Activated CD8-positive, alpha-beta T cell treated with anti-CD3 and anti-CD28 coated beads for 36 hours (primary cell): ENCODE measurements around the gene TRAPPC8. TPM values are rescaled to one million over a fixed set of nuclear protein-coding genes. Genes with fewer than 3 reads are reported as not detected.
"Not testable (repeated sequence)": the region's sequence is repeated elsewhere in the genome, so short reads cannot be mapped to it uniquely, and the experiment has no call there.

Experiments
- ATAC-seq: fragments of 200-7000 bp; cut with Tn5 transposase; one replicate; pipeline ENCODE4 v1.10.0; 2021; ENCODE audit warnings: mild to moderate bottlenecking, moderate library complexity
- CTCF ChIA-PET: fragments of 350-600 bp; sonication (Branson Sonifier 250); formaldehyde crosslinking; loops from one replicate; lab custom pipeline; 2021; ENCODE audit warnings: antibody characterized with exemption; lab: Charles Lee
- POLR2A ChIA-PET: fragments of 350-600 bp; sonication (Branson Sonifier 250); formaldehyde crosslinking; loops from one replicate; lab custom pipeline; 2021; ENCODE audit warnings: antibody characterized with exemption; lab: Charles Lee
- DNase-seq: peaks from one replicate; pipeline ENCODE4 v3.0.0-alpha.2; 2020
- H3K27ac Mint-ChIP-seq: one replicate; pipeline ENCODE4 v1.8.0; 2021; ENCODE audit warnings: mild to moderate bottlenecking, mixed read lengths
- H3K27me3 Mint-ChIP-seq: one replicate; pipeline ENCODE4 v1.8.0; 2021; ENCODE audit warnings: mixed read lengths
- H3K36me3 Mint-ChIP-seq: one replicate; pipeline ENCODE4 v1.8.0; 2021; ENCODE audit warnings: low read depth, mixed read lengths
- H3K4me1 Mint-ChIP-seq: one replicate; pipeline ENCODE4 v1.8.0; 2021; ENCODE audit warnings: low read depth, mixed read lengths
- H3K4me3 Mint-ChIP-seq: one replicate; pipeline ENCODE4 v1.8.0; 2021; ENCODE audit warnings: mild to moderate bottlenecking, moderate library complexity, mixed read lengths
- H3K9me3 Mint-ChIP-seq: one replicate; pipeline ENCODE4 v1.8.0; 2021; ENCODE audit warnings: mixed read lengths
- intact Hi-C: fragments of 100-400 bp; cut with micrococcal nuclease; formaldehyde crosslinking; loops from one replicate; pipeline ENCODE4 v1.10.0; 2022
- total RNA-seq, 2 experiments: library from RNA; stranded (reverse); gene quantifications; one replicate each; pipeline ENCODE4 v1.2.3, GENCODE V29; 2021
- TF ChIP-seq, protein P1 (sequence below): fragments of 200-600 bp; IDR thresholded peaks from one replicate; pipeline ENCODE4 v1.8.0; 2022; ENCODE audit warnings: antibody characterized with exemption, mild to moderate bottlenecking

TRAPPC8 gene
- total RNA-seq, 2 experiments from 2014 or later = 26.1 to 29.6 TPM

DNA sequence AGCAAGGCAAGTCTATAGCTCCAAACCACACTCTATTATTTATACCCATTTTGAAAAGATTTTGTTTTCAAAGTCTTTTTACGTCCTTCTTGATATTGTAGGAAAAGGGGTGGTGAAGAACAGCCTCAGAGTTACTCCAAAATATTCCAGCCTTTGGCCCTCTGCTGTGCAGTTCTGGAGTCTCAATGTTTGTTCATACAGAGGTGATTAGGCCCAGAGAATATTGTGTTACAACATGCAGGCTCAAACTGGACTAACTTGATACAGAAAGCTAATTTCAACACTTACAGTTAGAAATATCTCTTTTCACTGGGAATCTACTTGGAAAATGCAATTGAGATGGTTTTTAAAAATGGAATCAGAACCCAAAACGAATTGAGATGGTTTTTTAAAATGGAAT lies 141.8 kb downstream of the TRAPPC8 start:
- CTCF ChIA-PET = no interaction called here
- H3K9me3 Mint-ChIP-seq = no peaks in the 10 kb centered on the region
- POLR2A ChIA-PET = no interaction called here

DNA sequence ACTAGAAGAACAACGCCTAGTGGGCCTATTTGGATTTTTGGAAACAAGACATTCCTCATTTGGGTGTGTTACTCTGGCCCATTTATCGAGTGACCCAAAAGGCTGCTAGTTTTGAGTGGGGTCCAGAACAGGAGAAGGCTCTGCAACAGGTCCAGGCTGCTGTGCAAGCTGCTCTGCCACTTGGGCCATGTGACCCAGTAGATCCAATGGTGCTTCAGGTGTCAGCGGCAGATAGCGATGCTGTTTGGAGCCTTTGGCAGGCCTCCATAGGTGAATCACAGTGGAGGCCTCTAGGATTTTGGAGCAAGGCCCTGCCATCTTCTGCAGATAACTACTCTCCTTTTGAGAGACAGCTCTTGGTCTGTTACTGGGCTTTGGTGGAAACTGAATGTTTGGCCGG lies 143.7 kb downstream of the TRAPPC8 start:
- H3K36me3 Mint-ChIP-seq, H3K4me3 Mint-ChIP-seq, POLR2A ChIA-PET, DNase-seq, ATAC-seq, intact Hi-C loops, H3K27me3 Mint-ChIP-seq, H3K4me1 Mint-ChIP-seq, H3K9me3 Mint-ChIP-seq, CTCF ChIA-PET, H3K27ac Mint-ChIP-seq: not testable (repeated sequence)

More for the DNA sequence above, 141.8 kb downstream of the TRAPPC8 start:
- H3K4me1 Mint-ChIP-seq = no peaks in the 10 kb centered on the region
- intact Hi-C loops = no loop called here
- no peak overlapping the region for H3K4me3 Mint-ChIP-seq
- TF ChIP-seq, protein P1, sequence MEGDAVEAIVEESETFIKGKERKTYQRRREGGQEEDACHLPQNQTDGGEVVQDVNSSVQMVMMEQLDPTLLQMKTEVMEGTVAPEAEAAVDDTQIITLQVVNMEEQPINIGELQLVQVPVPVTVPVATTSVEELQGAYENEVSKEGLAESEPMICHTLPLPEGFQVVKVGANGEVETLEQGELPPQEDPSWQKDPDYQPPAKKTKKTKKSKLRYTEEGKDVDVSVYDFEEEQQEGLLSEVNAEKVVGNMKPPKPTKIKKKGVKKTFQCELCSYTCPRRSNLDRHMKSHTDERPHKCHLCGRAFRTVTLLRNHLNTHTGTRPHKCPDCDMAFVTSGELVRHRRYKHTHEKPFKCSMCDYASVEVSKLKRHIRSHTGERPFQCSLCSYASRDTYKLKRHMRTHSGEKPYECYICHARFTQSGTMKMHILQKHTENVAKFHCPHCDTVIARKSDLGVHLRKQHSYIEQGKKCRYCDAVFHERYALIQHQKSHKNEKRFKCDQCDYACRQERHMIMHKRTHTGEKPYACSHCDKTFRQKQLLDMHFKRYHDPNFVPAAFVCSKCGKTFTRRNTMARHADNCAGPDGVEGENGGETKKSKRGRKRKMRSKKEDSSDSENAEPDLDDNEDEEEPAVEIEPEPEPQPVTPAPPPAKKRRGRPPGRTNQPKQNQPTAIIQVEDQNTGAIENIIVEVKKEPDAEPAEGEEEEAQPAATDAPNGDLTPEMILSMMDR = no peak
- DNase-seq (no peak), ATAC-seq (no peak)
- no peaks in the 10 kb centered on the region for H3K36me3 Mint-ChIP-seq
- H3K27ac Mint-ChIP-seq = no peak overlapping the region
- no peaks in the 10 kb centered on the region for H3K27me3 Mint-ChIP-seq

DNA sequence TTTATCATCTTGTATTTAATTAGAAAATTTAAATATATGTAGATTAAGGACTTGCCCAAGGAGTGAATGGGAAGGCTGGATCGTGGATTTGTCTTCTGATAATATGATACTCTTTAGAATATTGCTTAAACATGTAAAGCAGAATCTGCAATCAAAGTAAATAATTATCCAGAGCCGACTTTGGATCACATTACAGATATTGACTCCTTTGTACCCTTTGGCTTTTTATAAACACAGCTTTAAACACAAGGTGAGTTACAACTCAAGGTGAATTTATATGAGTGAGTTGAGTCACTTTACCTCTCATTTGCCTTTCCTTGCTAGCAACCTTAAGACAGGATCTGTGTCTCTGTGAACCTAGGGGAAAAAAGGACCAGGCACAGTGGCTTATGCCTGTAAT lies 144.5 kb downstream of the TRAPPC8 start:
- ChIA-PET CTCF (no interaction called here), POLR2A (no interaction called here)
- no peak for ATAC-seq
- H3K27ac Mint-ChIP-seq = no peak overlapping the region
- intact Hi-C loops = no loop called here
- no peaks in the 10 kb centered on the region for H3K9me3 Mint-ChIP-seq
- H3K4me1 Mint-ChIP-seq = no peaks in the 10 kb centered on the region
- no peaks in the 10 kb centered on the region for H3K36me3 Mint-ChIP-seq
- H3K4me3 Mint-ChIP-seq = no peak overlapping the region
- H3K27me3 Mint-ChIP-seq = no peaks in the 10 kb centered on the region
- TF ChIP-seq, protein P1 = no peak
- no peak for DNase-seq

DNA sequence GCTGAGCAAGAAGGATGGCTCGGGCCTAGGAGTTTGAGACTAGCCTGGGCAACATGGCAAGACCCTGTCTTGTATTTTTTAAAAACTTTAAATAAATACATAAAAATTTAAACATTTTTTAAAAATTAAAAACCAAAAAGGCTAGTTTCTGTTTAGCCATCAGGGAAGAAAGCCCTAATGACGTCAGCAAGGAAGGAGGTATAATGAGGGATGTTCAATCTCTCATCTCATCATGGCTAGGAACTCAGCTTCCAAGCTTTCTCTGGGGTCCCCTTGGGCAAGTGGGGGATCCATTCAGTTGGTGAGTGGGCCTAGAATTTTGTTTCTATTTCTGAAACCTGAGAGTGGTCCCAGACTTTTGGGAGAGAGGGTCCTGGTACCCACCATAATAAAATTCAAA lies 147.2 kb downstream of the TRAPPC8 start:
- no peak overlapping the region for H3K4me3 Mint-ChIP-seq
- no peaks in the 10 kb centered on the region for H3K36me3 Mint-ChIP-seq
- ChIA-PET POLR2A (no interaction called here), CTCF (interaction anchor here (1.5 kb wide), 1 partner anchor 63 kb away, joined by 4 read pairs; no protein-coding TSS in a partner anchor)
- DNase-seq (no peak), ATAC-seq (no peak)
- intact Hi-C loops = no loop called here
- no peaks in the 10 kb centered on the region for H3K9me3 Mint-ChIP-seq
- no peaks in the 10 kb centered on the region for H3K4me1 Mint-ChIP-seq
- H3K27ac Mint-ChIP-seq = no peak overlapping the region
- H3K27me3 Mint-ChIP-seq = no peaks in the 10 kb centered on the region
- TF ChIP-seq, protein P1 = no peak

DNA sequence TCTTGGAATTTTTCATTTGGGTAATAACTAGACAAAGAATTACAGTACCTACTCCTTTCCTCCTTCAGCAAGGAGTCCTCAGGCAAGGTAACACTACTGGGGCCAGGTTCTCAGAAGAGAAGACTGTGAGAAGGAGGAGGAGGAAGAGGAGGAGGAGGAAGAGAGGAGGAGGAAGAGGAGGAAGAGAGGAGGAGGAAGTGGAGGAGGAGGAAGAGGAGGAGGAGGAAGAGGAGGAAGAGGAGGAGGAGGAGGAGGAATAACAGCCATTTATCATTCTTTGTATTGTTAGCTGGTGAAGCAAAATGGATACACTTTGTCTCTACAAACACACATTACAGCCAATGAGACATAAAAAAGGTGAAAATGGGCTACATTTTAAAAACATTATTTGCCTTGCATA lies 149.4 kb downstream of the TRAPPC8 start:
- Mint-ChIP-seq H3K36me3 (no peaks in the 10 kb centered on the region), H3K9me3 (no peaks in the 10 kb centered on the region), H3K4me3 (no peak overlapping the region), H3K27me3 (no peaks in the 10 kb centered on the region), H3K27ac (no peak overlapping the region), H3K4me1 (no peaks in the 10 kb centered on the region)
- TF ChIP-seq, protein P1 = no peak
- DNase-seq (no peak), ATAC-seq (no peak)
- intact Hi-C loops = no loop called here
- ChIA-PET POLR2A (no interaction called here), CTCF (interaction anchor here (0.6 kb wide), 1 partner anchor 32 kb away, joined by 3 read pairs; no protein-coding TSS in a partner anchor)

DNA sequence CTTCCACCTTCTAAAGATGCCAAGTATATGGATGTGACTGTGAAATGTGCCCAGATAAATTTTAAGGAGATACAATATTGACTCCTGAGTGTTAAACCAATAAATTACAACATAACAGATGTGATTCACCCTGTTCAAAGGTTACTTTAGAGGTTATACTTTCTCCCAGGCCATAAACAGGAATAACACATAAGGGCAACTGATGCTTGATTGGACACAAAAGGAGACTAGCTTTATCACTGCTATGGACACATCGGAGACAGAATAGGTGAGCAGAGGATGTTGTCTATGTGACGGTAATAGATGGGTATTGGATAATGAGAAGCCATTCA lies 150.4 kb downstream of the TRAPPC8 start:
- no peak overlapping the region for H3K27ac Mint-ChIP-seq
- H3K27me3 Mint-ChIP-seq = no peaks in the 10 kb centered on the region
- ChIA-PET POLR2A (no interaction called here), CTCF (no interaction called here)
- no peaks in the 10 kb centered on the region for H3K4me1 Mint-ChIP-seq
- no peak for ATAC-seq
- H3K9me3 Mint-ChIP-seq = no peaks in the 10 kb centered on the region
- H3K36me3 Mint-ChIP-seq = no peaks in the 10 kb centered on the region
- TF ChIP-seq, protein P1 = no peak
- intact Hi-C loops = no loop called here
- no peak for DNase-seq
- no peak overlapping the region for H3K4me3 Mint-ChIP-seq
